Brain pericyte (primary cell): ENCODE results near the gene IRF2BP1.

Experiments
- DNase-seq: peaks from one replicate; pipeline ENCODE4 v3.0.0-alpha.2; 2012; ENCODE audit warnings: low read depth, low spot score

IRF2BP1 gene, protein sequence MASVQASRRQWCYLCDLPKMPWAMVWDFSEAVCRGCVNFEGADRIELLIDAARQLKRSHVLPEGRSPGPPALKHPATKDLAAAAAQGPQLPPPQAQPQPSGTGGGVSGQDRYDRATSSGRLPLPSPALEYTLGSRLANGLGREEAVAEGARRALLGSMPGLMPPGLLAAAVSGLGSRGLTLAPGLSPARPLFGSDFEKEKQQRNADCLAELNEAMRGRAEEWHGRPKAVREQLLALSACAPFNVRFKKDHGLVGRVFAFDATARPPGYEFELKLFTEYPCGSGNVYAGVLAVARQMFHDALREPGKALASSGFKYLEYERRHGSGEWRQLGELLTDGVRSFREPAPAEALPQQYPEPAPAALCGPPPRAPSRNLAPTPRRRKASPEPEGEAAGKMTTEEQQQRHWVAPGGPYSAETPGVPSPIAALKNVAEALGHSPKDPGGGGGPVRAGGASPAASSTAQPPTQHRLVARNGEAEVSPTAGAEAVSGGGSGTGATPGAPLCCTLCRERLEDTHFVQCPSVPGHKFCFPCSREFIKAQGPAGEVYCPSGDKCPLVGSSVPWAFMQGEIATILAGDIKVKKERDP

DNA sequence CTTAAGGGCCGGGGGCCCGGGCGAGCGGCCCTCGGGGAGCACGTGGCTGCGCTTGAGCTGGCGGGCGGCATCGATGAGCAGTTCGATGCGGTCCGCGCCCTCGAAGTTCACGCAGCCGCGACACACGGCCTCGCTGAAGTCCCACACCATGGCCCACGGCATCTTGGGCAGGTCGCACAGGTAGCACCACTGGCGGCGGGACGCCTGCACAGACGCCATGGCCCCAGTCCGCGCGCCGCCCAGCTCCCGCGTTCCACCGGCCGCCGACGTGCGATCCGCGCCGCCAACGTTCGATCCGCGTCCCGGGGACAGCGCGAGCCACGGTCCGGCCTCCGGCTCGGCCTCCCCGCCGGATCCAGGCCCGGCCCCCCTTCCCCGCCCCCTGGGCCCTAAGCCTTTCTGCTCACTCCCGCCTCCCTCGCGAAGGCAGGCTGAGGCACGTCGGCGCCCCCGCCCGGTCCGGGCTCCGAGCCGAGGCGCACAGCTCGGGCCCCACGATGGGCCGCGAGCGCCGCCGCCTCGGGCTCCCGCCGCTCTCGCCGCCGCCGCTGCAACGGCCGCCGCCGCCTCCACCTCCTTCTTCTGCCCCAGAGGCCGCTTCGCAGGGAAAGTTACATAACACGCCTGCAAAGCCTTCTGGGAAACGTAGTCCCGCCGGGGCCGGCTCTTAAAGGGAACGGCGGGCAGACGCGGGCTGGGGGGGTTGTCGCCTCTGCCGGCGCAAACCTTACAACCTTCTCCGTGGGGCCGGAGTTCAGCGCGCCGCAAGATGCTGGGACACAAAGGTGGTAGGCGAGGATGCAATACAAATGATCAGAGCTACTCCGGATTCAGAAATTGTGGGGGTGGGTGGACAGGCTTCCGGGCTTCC lies at the start of gene IRF2BP1:
IRF2BP1 (minus strand) TSS at position 586 of the 871 bp plus-strand sequence; CDS start at position 219, 367 bp downstream.
- peak; percentile 58 for DNase-seq

DNA sequence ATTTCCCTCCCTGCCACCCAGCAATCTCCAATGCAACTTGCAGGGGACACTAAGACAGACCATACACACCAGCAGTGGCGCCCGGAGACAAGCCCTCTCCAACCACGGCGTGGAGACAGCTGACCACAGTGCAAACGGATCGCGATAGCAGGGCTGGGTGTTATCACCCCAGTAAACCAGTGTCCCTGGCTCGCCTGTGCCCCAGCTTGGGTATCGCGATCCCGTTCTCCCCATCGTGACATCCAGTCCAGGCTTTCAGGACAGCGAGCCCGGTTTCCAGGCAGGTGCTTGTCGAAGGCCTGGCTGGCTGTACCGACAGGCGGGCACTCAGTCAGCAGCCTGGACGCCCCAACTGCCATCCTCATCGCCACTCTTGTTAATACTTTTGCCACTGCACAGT lies 49.3 kb upstream of the IRF2BP1 start:
- DNase-seq, result no peak

DNA sequence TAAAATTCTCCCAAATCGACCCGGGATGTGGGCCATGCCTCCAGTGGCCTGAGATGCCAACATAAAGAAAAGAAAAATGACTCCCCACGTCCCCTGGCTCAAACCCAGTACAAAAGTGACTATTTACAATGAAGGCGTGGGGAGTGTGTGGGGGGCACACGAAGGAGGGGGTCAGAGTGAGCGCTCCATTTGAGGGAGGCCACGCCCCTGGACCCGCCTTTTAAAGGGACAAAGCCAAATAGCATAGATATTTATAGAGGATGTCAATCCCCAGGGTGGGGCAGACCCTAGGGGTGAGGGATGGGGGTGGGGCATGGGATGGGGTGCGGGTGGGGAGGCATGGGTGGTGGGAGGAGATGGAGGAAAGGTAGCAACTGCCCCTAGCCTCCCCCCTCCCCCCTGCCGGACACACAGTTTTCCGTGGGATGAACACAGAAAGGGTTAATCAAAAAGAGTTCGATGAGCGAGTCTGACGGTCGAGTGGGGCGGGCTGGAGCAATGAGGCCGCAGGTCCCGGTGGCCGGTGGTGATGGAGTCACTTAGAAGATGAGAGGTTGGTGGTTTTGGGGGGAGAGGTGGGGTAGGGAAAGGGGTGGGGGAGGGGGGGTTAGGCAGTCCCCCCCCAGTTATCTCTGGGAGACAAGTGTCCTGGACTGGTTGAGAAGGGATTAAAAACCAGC lies 48.8 kb upstream of the IRF2BP1 start:
- DNase-seq, result no peak

DNA sequence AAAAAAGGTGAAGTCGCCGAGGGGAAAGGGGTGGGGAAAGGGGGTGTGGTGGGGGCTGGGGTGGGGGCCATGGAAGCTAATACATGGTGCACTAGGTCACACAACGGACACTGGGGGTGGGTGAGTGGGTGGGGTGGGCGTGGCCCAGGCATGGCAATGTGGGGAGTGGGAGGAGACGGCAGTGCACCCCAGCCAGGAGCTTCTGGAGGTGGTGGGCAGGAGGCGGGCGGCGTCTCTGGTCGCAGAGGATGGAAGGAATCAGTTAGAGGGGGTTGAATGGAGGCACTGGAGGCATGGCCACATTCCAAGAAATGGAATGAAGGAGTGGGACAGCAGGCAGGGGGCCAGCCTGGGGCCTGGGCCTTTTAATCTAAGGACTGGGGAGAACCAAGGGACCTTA lies 47.8 kb upstream of the IRF2BP1 start:
- DNase-seq, result no peak

DNA sequence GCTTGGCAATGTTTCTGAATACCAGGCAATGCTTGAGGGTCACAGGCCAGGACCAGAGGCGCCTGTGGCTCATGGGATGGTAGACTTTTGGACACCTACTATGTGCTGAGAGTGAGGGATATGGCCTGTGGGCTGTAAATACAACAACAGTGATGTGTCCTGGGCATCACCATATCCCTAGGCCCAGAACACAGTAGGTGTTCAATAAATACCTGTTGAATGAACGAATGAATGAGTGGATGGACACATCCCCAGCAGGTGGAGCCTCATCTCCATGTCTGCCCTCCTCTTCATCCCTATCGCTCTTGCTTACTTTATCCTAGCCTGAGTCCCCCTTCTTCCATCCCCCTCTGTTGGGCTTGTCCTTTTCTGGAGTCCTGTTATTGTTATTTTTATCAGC lies 45.1 kb upstream of the IRF2BP1 start:
- DNase-seq, result no peak

DNA sequence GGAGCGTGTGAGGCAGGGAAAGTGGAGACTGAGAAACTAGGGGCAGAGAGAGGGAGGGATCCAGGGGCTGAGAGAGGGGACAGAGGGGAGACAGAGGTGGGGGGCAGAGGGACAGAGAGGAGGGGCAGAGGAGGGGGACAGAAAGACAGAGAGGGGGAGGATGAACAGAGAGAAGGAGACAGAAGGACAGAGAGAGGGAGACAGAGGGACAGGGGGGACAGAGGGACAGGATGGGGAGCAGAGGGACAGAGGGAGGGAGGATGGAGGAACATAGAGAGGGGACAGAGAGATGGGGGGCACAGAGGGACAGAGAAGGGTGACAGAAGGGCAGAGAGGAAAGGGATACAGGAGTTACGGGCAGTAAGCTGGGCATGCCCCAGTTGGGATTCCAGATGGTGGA lies 43.3 kb upstream of the IRF2BP1 start:
- DNase-seq, result no peak

DNA sequence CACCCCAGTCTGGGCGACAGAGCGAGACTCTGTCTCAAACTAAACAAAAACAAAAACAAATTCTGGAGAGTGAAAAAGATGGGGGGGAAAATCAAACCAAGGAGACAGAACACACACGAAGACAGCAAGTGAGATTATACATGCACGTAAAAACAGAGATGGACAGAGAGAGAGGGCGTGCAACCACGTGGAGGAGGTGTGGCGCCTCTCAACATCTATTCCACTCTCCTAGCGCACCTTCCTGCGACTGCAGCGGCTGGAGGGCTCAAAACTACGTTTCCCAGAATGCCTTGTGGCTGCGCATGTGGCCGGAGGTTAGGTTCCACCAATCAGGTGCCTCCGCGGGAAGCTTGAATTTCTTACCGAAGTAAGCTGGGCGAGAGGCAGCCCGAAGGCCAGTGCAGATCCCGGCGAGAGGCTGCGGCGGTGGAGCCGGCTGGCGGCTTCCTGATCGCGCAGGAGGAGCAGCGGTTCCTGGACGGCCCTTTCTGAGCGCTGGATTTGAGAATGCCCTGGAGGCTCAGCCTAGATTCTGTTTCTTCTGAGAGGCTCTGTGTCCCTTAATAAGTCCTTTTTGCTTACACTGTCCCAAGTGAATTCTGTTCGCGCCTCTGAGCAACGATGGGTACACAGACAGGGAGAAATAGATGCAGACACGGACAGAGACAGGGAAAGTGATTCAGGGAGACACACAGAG lies 41.8 kb upstream of the IRF2BP1 start:
- DNase-seq, result no peak

DNA sequence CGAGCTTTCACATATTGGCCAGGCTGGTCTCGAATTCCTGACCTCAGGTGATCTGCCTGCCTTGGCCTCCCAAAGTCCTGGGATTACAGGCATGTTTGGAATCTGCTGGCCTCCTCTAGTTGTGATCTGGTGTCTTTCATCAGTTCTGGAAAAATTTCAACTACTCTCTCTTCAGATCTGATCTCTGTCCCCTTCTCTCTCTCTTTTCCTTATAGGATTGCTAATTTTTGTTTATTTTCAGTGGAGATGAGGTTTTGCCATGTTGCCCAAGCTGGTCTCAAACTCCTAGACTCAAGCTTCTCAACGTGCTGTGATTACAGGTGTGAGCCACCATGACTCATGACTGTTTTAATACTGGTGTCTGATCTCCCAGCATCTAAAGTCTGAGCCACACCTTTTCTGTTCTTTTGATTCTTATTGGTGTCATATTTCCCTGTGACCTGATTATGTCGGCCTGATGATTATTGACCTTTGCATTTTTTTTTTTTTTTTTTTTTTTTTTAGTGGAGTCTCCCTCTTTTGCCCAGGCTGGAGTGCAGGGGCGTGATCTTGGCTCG lies 39.0 kb upstream of the IRF2BP1 start:
- DNase-seq, result no peak

DNA sequence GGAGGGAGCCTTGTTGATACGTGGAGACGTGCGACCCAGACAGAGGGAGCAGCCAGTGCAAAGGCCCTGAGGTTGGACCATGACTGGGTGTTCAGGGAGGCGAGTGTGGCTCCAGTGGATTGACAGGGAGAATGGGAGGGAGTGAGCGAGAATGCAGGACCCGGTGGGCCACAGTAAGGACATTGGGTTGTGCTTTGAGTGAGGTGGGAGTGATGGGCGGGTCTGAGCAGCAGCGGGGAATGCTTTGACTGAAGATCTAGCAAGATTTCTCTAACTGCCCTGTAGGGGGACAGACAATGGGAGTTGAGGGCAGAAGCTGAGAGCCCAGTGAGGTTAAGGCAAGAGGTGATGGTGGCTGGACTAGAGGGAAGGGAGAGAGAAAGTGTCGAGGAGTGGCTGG lies 36.3 kb upstream of the IRF2BP1 start:
- no peak for DNase-seq

DNA sequence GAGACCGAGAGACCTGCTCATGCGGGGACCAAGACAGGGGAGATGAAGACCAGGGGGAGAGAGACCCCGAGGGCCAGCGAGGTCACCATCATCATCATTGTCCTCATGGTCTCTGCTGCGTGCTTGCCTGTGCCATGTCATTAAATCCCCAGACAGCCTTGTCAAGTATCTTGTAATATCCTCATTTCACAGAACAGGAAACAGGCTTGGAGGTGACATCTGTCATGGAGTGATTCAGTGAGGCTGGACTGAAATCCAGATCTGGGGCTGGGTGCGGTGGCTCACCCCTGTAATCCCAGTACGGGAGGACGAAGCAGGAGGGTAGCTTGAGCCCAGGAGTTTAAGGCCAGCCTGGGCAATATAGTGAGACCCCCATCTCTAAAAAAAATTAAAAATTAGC lies 34.5 kb upstream of the IRF2BP1 start:
- no peak for DNase-seq

DNA sequence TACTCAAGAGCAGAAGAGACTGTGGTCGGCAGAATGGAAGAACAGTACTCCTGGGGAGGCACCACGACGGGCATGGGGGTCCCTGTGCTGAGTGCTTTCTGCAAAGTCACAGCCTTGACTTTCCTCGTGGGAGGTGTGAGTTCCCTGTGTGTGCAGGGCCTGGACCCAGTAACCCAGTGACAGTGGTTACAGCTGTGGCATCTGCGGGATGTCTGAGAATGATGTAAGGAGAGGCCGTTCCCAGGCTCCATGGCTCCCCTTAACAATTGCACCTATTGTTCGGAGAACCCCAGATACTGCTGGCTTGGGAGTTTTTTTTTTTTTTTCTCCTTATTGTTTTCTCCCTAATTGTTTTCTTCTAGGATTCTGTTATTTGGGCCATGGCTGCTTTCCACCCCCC lies 33.7 kb upstream of the IRF2BP1 start:
- DNase-seq, result no peak

DNA sequence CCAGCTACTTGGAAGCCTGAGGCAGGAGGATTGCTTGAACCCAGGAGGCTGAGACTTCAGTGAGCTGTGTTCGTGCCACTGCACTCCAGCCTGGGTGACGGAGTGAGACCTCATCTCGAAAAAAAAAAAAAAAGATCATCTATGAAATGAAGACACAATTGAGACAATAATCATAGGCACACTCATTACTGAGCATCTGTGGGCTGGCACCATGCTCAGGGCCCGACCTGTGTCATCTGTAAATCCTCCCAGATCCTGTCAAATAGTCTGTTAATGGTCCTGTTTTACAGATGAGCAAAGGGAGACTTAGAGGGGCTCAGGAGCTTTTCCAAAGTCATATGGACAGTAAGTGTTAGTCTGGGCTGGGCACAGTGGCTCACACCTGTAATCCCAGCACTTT lies 32.8 kb upstream of the IRF2BP1 start:
- no peak for DNase-seq

DNA sequence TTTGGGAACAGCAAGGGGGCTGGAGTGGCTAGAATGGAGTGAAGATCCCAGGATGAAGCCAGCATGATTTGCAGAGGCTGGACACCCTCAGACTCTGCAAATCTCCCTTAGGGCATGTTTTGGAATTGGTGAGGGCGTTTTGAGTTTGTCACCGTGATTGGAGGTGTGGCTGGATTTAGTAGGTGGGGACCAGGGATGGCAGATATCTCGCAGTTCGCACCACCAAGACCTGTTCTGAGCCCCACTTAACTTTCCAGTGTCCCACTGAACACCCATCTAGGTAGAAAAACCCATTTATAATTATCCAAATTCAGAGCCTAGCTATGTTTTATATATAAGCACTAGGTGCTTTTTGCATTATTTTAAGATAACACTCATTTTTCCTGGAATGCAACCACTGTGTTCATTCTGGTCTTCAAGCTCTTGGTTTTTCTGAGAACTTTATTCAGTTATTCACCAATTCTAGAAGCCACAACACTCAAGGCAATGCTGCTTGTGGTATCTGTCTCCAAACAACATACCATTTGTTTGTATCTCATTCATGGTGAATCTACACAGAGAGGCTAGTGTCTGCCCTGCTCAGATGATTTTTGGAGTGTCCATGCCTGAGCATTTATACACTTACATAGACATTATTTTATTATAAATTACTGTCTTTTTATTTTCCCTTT lies 31.6 kb upstream of the IRF2BP1 start:
- no peak for DNase-seq

DNA sequence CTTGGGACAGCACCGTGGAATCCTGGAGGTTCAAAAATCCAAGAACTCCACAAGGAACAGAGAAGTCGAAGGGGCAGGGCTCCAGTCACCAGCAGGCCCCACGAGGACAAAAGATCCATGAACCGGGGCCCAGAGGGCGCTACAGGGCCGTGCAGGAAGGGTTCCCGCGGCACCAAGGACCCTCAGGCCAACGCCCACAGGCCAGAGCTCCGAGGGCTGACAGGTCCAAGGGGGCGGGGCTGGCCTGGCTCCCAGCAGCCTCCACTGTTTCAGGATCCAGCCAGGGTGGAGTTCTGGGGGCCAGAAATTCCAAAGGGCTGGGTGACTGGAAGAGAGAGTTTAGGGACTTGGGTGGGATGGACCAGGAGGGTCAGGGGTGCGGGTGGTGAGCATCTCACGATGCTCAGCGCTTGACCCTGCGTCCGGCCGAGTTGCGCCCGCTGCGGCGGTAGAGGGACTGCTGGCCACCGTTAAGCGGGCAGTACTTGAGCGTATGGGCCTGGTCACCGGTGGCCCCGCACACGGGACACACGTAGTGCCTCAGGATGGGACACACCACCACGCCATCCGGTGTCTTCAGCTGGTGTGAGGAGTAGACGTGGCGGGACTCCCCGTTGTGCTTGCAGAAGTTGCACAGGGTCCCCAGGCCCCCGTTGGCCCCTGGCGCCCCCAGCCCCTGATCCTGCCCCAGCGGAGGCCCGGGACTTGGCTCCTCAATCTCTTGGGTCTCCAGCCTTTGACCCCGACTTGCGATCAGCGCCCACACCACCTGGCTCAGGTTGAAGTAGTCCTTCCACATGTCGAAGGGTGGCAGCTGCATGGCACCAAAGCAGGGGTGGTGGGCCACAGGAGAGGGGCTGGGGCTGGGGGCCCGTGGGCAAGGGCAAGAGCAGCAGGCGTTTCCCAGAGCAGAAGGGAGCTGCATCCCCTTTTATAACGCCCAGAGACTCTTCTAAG lies 28.2 kb upstream of the IRF2BP1 start, which contains the start of gene NANOS2:
NANOS2 (minus strand) TSS at position 905 of the 957 bp plus-strand sequence; CDS start at position 820, 85 bp downstream.
- DNase-seq, result no peak

DNA sequence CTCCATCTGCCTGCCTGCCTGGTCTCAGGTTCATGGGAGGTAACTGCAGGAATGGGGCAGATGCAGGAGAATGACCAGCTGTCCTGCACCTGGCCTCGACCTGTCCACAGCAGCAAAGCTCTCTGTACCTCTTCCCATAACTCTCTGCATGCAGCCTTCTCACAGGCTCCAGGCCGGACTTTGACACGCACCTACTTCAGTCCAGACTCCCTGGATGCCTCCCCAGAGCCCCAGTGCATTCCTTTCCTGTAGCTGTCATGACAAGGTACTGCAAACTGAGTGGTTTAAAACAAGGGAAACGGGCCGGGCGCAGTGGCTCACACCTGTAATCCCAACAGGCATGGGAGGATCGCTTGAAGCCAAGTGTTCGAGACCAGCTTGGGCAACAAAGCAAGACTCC lies 25.4 kb upstream of the IRF2BP1 start:
- no peak for DNase-seq

DNA sequence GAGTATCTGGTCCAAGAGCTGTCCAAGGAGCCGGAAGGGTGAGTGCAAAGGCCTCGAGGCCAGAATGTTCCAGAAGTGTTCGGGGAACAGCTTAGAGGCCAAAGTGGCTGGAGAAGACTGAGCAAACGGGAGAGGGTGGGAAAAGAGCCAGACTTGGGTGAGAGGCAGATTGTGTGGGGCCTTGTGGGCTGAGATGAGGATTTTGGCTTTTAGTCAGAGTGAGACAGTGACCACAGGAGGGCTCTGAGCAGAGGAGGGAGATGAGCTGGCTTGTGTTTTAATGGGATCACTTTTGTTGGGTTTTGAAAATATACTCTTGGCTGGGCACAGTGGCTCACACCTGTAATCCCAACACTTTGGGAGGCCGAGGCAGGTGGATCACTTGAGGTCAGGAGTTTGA lies 23.0 kb upstream of the IRF2BP1 start:
- DNase-seq, result no peak

DNA sequence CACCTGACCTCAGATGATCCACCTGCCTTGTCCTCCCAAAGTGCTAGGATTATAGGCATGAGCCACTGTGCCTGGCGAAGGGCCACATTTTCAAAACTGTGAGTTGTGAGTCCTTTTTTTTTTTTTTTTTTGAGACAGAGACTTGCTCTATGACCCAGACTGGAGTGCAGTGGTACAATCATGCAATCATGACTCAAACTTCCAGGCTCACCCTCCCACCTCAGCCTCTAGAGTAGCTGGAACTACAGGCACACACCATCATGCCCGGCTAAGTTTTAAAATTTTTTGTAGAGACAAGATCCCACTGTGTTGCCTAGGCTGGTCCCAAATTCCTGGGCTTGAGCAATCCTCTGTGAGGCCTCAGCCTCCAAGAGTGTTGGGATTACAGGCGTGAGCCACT lies 20.3 kb upstream of the IRF2BP1 start:
- no peak for DNase-seq

DNA sequence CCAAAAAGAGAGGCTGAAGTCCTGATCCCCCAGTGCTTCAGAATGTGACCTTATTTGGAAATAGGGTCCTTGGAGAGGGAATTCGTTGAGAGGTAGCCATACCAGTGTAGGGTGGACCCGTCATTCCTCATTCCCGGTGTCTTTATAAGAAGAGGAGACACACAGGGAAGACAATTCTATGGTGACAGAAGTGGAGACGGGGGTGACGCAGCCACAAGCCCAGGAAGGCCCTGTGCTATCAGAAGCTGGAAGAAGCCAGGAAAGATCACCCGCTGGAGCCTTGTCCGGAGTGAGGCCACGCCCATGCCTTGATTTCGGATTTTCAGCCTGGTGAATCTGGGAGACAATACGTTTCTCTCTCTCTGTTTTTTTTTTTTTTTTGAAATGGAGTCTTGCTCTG lies 19.1 kb upstream of the IRF2BP1 start:
- no peak for DNase-seq
